Activated CD4-positive, CD25-positive, alpha-beta regulatory T cell treated with anti-CD3 and anti-CD28 coated beads, Interleukin-2, amount 50 U/mL, for 24 hours (primary cell): ENCODE data around the gene DENND11.

Source experiments
- ATAC-seq, 2 donors: fragments of 150-1000 bp; cut with Tn5 transposase; one replicate each; pipeline ENCODE4 v1.10.0; 2021; ENCODE audit warnings: mild to moderate bottlenecking in 1 of 2, moderate library complexity in 1 of 2

DENND11 gene

GRCh38 chr7:141676618-141677017 lies 25.3 kb downstream of the DENND11 start:
- no peak for ATAC-seq

DNA sequence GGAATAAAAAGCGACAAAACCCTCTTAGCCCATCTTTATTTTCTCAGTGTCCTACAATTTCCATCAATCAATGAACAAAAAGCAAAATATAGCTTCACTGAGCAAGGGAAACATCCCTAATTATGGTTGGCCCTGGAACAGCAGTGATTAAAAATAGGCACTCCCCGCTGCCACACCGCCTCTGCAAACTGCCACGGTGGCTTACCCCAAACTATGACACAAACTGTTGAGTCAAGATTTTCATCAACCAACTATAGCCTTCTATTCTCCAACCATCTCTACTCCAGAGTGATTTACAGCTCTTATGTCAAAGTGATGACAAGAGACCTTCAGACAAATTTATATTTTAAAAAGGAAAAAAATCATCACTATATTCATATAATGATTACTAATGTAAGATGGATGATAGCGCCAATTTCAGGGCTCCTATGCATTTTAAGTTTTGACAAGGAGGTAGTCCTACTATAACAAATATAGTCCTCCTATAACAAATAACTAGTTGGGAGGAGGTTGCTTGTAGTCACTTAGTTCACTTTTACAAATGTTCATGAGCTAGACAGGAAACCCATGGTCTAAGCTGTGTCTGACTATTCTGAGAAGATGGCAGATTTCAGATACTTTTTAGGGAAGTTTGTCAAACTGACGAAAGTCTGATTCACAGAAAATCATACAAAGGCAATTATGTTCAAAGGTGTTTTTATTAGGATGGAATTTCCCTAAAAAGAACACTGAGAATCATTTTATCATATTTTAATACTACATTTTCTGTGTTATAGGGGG lies 26.3 kb downstream of the DENND11 start:
- peak; percentile 78 to 79 for ATAC-seq

DNA sequence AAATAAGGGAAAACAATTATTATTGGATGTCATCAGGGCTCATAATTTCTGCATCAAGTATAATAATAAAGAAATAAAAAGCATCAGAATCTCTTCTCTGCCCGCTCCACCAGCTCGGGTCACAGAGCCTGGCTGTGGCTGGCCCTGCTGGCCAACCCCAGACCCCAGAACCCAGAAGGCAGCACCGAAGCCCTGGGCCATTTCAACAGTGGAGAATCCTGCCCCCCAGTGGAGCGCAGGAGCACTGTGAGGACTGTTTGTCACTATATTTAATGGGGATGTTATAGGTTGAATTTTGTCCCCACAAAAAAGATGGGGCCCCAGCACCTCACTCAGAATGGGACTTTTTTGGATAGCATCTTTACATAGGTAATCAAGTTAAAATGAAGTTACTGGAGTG lies 27.3 kb downstream of the DENND11 start:
- ATAC-seq = no peak

DNA sequence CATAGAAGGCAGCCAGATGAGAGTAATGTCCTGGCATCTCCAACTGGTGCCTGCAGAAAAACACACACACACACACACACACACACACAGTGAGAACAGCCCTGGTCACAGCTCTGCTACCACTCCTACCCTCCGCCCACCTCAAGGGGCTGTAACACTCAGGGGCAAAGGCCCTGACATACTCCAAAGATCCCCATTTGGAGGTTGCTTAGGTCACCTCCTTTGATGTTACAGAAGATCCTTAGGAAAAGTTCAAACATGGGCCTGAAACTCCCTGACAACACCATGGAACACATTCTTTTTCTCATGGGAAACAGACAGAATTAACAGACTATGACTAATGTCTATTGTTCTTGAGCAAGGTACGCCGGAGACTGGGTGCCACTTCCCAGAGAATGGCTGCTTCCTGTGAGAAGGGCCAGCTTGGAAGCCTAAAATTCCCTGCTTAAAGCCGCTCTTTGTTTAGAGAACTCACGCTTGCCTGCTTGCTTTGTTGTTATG lies 27.7 kb downstream of the DENND11 start:
- no peak for ATAC-seq

DNA sequence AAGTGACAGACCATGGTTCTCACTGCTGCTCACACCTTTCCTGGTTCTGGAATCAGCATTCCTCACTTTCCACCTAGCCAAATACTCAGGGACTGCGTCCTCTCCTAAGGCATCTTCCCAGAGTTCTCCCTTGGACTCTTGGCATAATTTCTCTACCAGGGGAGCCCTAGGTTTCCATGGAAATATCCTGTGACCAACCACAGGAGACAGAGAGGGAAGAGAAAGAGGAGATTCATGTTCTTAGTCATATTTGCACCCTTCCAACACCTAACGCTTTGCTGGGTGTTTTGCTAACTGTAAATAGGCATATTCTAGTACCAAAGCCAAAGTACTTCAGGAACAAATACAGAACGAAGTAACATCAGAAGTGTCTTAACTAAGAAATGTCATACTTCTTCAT lies 28.6 kb downstream of the DENND11 start:
- ATAC-seq = no peak

DNA sequence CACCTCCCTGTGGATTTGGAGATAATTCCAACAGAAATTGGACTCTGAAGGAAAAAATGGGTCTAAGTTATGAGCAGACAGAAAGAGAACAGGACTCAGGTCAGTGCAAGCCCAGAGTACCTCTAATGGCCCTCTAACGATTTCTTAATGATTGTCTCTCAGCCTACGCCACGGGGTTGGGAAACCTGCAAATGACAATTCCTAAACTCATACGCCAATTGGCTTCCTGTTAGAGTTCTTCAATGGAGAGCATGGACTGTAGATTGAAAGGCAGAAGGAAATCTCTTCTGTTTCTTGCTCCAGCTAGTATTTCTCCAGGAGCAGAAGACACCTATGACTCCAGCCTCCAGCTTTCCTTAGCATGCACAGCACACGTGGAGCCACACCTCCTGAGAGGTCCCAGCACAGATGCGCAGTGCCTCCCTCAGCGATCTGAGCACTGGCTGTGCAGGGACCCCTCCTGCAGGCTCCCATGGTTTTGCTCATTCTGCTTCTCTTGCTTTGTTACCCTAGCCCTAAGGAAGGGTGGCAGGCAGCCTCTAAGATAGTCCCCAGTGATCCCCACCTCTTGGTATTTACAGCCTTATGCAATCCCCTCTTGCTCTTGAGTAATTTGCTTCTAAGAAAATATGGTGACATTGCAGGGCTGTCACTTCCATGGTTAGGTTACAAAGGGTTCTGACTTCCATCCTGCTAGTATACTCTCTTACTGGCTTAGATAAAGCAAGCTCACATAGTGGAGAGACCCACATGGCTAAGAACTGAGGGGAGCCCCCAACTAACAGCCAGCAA lies 30.1 kb downstream of the DENND11 start:
- no peak for ATAC-seq

DNA sequence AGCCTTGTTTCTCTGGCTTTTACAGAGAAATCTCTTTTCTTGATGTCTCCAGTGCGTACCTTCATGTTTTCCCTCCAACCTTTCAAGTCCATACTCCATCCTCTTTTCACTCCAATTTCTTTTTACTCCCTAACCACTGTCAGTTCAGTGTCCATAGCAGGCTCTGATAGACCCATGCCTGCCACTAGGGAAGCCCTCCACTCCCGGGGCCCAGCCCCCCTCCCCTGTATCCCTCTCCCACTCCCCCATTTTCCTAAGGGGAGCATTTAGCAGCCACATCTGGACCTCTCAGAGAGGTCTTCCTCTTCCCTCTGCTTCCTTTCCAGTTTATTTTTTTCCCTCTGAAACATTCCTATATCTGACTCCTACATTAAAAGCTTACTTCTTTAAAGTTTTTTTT lies 33.1 kb downstream of the DENND11 start:
- no peak for ATAC-seq

DNA sequence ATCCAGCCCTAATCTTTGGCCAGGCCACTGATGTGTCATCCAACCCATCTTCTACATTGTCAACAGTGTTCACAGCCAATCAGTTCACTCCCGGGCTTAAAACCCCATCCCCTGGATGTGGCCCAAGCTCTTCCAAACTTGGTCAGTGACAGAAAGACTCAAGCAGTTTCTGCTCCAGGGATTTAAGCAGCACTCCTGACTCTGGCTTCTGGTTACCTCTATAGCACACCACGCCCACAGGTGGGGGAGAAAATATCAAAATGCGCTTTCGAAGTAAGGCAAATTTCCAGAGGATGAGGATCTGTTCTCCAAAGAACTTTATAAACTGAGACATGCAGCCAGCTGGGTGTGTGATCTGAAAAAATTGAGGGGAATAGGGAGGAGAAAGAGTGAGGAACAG lies 35.9 kb downstream of the DENND11 start:
- peak in 1 of 2 donors; percentile 34 for ATAC-seq

GRCh38 chr7:141665208-141666035 lies 36.5 kb downstream of the DENND11 start:
- no peak for ATAC-seq

DNA sequence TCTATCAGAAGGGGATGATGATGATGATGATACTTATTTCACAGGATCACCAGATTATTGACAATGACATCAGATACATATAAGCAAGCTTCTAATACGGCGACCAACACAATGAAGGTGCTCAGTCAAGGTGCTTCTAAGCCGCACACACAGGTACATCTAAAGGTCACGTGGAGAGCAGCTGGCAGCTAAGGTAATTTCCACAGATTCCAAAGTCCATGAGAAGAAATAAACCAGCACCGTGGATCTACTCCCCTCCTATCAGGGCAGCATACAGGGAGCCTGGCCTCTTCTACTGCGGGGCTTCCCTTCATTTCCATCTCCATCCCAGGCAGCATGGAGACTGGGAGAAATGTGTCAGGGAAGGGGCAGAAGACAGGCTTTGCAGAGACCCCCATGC lies 37.5 kb downstream of the DENND11 start:
- ATAC-seq = no peak

DNA sequence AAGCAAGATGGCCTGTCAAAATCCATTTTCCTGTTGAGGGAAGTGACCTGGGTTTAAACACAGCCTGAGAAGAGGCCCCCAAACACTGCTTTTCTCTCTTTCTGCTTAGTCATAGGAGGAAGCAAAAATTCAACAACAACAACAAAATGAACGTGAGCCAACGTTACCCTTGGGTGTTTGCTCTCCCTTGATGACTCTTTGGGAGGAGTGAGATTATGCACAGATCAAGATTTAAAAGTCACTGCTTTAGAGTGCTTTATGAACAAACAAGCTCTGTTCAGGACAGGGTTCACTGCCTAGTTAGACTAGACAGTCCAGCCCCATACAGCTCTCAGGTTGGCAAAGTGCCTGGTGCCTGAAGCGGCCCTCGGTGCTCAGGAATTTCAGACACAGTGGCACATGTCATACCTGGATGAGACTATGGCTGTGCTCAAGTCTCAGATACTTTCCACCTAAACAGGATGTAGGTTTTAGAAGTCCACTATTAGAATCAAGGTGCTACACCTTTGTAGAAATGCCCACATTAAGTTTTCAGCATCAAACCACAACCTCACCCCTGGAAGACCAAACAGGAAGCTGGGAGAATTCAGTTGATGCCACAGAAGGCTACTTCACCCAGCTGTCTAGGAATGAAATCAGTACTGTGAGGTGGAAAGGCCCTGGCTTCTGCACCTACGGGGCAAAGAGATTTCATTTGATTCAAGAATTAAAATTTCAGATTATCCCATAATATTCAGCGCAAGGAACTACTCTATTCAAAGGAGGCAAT lies 38.7 kb downstream of the DENND11 start:
- peak; percentile 43 to 50 for ATAC-seq

DNA sequence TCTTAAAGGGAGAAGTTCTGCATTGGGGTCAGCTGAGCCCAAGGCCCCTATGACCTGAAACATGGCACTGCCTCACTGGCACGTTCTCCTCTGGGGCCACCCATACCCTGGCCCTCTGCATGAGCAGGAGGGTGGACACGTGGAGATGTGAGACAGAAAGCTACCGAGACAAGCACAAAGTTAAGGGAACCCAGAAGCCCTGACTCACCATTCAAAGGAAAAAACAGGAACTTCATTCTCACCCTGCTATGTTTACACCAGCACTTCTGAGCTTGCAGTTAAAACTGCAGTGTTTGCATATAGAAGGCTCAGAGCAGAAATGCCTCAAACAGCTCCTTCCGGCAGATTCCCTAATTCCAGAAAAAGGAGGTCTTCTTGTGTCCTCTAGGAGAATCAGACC lies 41.7 kb downstream of the DENND11 start:
- peak in 1 of 2 donors; percentile 22 for ATAC-seq

- no peak for ATAC-seq
Observed at GRCh38 chr7:141659501-141659900, 42.5 kb downstream of the DENND11 start.

DNA sequence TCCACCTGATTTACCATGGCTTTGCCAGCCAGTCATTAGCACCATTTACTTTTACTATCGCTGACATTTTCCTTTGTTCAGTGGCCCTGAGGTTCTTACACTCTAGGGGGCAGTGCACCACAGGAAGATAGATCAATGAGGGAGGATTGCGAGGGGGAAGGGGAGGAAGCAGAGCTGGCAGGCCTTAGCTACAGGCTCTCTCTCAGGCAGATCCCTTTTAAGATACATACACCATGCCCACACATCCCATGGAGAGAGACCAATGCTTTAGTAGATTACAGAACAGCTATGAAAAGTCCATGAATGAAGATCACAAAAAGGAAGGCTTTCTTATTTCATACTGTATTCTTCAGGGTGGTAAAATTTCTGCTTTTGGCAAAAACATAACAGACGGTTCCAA lies 47.4 kb downstream of the DENND11 start:
- peak; percentile 82 to 93 for ATAC-seq

GRCh38 chr7:141652691-141653090 lies 49.3 kb downstream of the DENND11 start:
- no peak for ATAC-seq
